Ammon's horn (tissue), 1 donor: ENCODE results near the gene FTO.

Experiments
- DNase-seq: peaks from one replicate; pipeline ENCODE4 v3.0.0-alpha.2; 2016; ENCODE audit warnings: low spot score

The FTO gene

DNA sequence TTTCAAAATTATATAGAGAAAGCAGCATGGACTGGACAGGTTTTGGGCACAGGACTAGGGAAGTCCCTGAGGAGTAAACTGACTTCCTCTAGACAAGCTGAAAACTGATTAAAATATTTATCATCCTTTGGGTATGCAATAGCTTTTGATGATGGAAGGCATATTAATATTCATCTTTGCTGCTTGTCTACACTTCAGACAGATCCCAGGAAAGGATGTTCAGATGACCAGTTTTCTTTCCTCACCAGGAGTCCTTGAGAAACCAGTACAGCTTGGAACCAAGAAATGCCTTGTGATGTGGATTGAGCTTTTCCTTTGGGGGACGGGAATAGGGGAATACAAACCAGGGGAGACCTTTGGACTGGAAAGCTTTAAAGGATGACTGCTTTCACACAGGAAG, 195.5 kb downstream of the FTO start:
- no peak for DNase-seq

DNA sequence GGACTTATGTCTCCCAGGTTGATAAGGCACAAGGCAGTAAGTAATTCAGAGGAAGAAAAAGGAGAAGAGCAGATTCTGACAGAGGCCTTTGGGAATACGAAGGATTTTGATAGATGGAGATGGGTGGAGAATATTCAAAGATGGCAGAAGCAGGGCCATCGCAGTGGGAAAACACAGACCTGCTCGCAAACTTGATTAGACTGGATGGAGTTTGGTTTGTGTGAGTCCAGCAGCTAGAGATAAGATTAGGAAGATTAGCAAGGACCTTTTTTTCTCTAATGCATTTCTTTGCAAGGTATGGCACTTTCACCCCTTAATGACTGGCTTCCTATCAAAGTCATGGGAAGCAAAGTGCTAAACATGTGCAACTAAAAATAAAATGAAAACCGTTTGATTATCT, 196.7 kb downstream of the FTO start:
- no peak for DNase-seq

DNA sequence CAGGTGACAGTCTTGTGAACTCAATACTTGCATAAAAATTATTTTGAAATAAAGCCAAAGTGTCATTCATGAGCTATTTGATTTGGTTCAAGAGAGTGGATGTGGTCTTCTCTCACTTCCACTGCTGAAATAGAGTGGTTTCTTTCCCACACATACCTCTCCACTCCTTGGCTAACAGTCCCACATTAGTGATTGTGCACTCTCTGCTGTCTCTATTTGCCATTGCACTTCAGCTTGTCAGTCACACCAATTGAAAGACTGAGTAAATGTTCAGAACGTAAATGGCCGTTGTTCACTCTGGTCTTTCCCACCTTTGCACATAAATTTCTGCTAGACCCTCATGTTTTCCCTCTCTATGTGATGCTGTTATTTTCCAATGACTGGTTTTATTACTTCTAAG, 197.5 kb downstream of the FTO start:
- no peak for DNase-seq

DNA sequence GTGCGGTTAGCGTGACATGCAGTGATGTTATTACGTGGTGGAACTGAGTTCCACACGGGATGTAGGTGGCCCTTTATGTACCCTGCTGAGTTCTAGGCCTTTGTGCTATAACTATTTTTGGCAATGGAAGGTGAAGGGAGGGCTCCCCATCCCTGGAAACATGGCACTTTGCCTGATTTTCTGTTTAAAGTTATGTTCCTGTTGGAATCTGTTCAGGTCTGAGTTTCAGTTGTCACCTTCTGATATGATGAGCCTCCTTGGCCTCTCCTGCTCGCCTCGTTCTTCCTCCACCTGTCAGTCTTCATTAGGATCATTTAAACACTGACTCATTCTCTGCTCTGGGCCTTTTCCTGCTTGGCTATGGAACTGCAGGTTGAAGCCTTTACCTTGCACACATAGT, 200.6 kb downstream of the FTO start:
- DNase-seq = no peak

DNA sequence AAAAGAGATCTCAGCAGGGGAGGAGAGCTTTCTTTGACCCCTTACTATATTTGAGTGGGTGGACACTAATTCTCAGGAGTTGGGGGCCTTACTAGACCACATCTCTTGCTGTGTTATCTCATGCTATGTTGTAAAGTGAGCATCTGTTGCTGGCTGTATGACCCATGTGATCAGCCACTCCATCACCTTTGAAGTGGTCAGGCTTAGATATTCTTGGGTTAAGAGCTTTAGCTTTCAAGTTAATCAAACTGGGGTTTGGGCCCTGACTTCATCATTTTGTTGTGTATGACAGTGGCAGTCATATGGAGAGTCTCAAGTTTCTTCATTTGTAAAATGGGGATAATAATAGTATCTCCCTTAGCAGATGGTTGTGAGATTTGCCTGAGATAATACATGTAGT, 201.1 kb downstream of the FTO start:
- DNase-seq = no peak

DNA sequence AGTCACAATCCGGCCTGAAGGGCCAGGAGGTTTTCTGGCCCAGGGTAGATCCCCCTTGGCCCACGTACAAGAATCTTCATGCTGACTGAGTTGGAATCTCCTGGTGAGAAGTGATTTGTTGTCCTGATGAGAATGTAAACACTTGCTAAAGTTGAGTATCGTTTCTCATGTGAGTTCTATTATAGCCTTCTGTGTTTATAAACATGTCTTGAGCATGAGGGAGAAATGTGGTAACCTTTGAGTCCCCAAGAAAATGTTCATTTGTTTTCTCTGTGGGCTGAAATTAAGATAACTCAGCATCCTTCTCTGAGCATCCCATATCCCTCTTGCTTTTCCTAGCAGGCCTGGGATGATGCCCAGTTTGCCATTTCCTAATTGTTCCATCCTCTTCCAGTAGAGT, 204.8 kb downstream of the FTO start:
- no peak for DNase-seq

DNA sequence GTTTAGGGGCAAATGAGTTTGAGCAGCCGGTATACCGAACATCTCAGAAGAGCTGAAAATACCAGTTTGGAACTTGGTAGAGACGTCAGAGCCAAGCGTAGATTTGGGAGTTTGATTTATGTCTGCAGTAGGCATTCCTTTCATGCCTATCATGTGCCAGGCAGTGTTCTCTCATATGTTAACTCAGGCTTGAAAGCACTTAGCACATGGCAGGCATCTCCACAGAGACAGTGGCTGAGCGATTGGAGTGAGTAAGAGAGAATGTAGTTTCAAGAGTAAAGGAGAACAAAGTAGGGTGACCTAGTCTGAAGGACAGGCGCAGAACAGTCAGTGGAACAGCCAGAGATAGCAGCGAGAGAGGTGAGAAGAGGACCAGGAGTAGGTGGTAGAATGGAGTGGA, 207.0 kb downstream of the FTO start:
- DNase-seq = no peak

DNA sequence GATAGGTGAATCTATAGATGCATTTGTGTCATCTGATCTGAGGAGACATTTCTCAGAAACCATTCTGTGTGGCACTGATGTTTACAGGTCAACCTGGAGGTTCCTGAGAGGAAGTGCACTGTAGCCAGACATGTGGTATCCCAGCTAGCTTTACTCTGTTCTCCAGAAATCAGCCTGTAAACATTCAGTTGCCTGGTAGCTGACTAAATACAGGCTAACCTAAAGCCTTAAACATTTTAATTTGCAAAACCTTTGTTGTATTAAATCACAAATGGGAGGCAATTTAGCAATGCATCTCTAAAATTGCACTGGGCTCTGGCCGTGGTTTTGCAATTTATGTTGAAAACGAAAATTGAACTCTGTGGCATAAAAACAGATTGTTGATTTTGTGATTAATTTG, 207.6 kb downstream of the FTO start:
- DNase-seq = no peak

DNA sequence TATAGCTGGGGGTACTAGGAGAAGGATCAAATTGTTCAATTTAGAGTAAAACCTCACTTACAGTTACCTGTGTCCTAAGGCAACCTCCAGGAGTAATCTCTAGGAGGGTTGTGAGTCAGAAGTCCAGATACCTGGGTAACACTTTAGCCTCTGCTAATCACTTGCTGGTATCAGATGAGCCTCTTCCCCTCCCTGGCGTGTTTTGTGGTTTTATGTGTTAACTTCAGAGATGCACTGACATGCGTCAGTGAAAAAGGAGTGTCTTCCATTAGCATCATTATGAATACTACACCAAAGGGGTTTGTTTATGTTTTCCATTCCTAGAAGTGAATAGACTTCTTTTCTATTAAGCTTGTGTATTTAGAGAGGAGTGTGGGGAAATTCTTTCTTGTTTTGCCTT, 208.2 kb downstream of the FTO start:
- DNase-seq = no peak

DNA sequence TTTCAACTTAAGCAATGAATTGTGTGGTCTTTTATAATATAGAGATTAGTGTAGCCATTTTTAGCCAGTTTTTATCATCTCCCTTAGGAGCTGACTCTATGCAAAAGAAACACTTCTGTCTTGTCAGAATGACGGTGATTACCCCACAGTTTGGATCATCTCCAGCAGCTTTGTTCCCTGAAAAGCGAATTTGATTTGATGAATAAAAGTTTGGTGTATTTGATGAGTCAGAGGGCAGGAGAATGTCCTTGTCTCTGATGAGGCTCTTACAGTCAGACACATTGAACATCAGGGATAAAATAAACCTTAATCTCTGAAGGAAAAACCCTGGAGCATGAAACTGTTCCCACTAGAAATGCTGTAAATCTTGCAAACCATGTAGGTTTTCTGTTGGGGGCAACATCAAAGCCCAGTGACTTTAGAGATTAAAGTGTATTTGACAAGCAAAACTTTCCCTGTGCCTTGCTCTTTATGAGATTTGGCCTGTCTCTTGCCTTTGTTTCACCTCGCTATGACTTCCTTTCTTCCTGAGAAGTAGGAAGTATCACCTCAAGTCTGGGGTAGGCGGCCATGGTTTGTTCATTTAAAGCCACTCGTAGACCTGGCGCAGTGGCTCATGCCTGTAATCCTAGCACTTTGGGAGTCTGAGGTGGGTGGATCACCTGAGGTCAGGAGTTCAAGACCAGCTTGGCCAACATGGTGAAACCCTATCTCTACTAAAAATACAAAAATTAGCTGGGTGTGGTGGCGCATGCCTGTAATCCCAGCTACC, 209.3 kb downstream of the FTO start:
- DNase-seq = peak; percentile 23

DNA sequence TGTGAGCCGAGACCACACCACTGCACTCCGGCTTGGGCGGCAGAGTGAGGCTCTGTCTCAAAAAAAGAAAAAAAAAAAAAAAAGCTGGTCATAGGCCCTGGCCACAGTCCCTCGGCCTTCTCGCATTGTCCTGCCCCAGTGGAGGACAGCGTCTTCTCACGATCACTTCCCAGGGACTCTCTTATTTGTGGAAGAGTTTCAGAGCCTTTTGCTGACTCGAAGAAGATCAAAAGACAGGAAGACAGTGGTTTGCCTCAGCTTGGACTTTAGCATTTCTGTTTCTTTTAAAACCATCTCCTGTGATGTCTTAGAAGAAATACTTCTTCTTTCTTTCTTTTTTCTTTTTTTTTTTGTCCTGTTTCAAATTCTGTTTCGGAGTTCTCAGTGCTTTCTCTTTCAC, 210.0 kb downstream of the FTO start:
- peak; percentile 40 for DNase-seq

DNA sequence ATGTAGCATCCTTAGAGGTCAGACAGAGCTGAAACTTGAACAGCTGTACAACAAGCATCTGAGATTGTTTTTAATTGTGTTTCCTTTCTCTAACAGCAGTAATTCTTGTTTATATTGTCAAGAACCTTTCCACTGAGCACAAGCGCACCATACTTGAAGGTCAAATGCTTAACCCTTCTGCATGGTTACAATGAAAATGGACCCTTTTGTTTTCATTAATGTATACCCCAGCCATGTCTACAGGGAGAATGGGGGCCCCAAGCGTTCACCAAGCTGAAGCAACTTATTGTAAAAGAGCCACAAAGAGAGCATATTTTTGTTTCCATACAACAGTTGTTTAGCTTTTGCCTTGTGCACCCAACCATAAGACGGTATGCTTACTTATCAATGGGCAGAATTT, 210.8 kb downstream of the FTO start:
- no peak for DNase-seq

DNA sequence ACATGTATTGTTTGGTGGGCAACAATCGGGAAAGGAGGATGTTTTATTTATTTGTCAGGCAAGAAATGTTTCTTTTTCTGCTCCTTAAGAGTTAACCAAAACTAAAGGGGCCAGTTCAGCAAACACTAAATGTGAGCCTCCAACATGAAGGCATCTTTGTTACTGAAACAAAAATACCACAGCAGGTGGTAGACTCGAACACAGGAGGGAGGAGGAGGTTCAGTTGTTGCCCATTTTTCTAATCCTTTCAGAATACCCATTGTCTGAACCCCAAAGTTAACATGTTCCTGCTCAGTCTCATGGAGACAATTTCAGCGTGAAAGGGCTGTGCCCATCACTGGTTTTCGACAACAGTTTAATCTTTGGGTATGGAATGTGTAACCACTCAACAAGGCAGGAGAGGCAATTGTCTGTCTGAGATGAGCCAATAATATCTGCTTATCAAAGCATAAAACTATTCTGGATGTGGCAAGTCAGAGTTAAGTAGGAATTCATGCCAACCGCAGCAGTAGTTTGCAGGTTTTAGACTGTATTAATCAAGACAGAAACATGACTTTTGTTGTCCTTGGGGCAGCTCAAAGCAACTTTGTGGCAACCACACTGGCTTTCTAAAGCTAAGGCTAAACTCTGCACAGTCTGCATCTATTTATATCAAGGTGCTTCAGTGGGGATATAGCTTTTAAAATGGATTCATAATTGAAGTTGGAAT, 211.7 kb downstream of the FTO start:
- no peak for DNase-seq

DNA sequence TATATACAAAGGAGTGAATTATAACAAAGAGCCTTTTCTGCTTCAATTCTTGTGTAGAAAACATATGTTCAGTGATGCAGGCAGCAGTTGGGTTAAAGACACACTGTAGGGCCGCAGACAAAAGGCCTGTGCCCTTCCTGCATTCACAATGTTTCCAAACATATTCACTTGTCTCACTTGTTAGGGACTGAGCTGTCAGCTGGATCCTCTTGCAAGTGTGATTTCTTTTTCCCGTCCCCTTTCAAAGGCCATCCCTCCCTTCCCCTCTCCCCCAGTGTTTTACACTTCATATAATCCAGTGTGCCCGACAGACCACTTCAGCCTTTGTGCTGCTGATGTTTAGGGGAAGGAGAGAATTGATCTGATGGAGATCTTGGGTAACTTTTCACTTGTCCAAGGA, 217.0 kb downstream of the FTO start:
- no peak for DNase-seq

DNA sequence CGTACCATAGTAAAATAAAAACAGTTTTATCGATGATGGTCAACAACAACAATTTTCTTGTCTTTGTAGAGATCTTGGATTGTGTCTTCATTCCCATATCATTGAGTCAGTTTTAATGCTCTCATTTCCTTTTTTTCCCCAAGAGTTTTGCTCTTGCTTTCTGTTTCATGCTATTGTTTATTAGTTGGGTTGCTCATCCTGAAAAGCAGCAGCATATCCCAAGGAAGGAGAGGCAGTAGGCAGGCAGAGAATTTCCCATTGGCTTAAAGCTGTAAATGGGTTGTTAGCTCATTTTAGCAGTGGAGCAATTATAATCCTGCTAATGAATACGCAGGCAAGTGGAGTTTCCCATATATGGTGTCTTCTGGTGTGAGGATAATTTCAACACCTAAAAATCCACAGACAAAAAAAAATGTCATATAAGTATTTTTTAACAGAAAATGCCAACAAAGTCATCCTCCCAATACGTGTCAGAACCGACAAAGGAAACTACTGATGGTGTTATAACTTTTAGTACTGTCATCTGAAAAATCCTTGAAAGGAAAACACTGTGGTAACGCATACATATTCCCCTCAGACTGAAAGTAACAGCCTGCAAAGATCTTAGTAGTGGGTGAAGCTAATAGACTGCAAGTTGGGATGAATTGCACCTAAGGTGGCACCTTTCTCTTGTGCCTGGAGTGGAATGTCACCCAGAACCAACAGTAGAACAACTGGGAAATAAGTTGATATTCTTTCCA, 218.3 kb downstream of the FTO start:
- DNase-seq = no peak

DNA sequence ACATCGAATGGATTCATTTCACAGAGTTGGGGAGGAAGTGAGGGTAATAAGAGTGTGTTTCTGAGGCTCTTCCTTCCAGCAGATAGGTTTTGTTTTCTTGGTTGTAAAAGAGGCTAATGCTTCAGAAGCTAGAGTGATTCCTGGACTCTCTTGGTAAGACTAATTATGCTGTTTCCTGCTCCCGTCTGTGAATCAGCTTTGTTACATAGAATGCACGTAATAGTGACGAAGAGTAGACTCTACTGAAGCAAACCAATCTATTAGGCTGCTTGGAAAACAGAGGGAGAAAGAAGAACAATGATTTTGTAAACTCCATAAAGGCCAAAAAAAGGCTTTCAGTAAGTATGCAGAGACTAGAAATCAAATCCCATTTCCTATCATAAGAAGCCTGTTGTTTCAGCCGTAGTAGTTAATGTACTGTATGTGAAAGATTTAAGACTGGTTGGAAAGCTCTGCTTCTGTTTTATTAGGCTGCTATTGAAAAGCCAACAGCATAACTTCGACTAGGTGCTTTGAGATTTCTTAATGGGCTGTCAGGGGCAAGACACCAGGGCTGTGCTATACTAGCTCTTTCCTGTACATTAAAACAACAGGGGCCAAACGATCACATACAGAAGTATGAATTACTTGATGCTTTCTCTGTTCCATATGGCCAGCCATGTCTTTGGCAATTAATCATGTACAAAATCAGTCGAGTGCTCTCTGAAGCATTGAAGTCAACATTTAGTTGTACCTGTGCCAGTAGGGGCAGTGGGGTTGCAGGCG, 219.0 kb downstream of the FTO start:
- DNase-seq = no peak

DNA sequence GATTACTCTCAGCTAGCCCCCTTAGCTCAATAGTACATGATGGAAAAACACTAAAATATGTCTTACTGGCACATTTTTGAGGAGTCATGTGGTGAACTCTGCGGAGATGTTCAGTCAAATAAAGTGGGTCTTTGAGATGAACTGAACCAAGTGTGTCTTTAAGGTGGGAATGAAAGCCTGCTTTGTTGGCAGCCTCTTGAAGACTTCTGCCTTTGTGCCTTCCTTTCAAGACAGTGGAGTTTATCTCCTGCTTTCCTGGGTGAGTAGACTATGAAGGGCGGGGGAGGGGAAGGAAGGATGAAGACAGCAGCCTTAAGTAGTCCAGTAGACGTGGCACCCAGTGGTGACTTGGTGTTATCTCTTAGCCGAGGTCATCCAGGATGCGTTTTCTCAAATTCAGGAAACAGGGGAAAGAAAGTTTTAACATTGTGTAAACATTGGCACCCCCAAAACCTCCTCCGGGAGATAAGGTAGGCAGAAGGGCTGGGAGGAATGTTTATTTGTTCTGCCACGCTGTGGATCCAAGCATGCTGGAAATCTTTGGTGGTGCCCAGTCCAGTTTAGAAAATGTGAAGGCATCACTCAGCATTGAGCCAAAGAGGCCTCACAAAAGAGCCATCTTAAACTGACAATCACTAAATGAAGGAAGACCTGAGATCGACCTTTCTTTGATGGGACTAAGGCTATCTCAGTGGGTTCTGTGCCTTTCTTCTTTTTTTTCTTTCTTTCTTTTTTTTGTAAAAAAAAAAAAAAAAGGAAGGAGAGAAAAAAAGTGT, 220.6 kb downstream of the FTO start:
- no peak for DNase-seq

DNA sequence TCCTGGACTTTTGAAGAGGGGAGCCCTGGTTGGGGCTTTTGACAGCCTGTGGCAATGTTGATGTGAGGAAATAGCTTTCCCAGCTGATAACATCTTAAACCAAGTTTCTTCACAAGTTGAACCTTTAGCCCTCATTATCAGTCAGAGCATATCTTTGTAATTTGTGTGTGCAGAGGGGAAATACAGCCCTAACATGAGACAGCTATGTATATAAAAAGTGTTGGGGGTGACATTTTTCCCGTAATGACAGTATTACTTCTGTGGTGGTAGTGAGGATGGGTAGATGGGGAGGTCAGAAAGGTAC, 221.1 kb downstream of the FTO start:
- DNase-seq = no peak

DNA sequence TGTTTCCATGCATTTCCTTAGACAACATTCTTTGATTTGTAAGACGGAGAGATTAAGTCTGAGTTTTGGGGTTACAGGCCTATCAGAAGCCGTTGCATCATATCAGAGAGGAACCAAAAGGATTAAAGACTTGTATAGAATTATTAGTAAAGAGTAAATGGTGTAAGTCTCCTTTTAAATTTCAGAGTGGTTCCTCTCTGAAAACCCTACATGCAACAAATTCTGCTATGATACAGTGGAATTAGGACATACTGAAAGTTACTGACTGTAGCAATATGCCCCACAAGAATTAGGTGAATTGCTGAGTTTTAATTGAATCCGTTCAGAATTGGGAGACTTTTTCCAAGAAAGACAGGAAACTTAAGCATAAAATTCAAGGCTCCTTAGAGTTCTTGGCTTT, 221.6 kb downstream of the FTO start:
- no peak for DNase-seq

DNA sequence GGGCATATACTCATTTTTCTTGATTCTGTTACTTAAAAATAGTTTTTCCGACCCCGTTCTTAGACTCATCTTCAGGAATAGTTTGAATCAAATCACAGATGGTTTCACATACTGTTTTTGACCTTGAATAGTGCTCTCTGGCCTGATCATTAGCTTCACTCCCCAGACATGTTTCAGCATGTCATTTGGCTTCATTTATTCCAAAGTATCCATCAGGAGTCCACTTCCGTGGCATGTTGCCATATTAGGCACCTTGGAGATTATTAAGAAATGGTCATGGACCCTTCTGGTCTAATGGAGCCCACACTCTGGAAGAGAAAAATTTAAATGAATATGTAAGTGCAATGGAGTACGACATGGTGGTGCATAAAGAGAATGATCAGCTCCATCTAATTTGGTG, 222.3 kb downstream of the FTO start:
- no peak for DNase-seq

DNA sequence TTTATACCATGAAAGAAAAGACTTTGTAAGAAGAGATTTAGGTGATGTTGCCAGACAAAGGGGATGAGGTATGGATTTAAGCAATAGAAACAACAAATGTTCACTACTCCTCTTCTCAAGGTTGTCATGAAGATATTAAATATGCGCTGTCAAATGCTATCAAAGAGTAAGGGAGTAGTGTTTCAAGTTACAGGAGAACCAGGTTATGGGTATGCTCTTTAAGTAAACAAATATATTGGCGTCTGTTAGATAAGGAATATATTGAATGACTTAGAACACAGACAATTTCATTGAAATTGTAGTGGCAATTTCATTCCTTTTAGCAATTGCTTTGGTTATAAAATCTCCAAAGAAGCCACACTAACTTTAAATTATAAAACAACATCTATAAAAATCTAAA, 229.0 kb downstream of the FTO start:
- no peak for DNase-seq

DNA sequence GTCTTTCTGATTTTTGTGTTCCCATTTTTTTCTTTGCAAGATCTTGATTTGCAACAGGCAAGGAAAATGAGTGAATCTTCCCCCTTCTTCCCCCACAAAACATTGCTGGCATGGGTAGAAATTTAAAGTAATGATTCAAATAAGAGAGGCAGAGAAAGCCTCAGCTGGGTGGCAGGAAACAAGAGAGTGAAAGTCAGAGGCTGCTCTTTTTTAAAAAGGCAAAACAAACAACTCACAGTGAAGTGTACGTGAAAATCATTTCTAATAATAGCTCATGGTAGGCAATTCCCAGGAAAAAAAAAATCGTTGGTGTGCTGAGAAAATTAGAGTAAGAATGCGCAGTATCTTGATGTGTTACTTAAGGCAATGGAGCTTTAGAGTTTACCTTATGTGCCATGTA, 229.5 kb downstream of the FTO start:
- no peak for DNase-seq
